Measurements from ENCODE around the gene SIDT2.
"Not testable (repeated sequence)": the region's sequence is repeated elsewhere in the genome, so short reads cannot be mapped to it uniquely, and the experiment has no call there.

The SIDT2 gene

GRCh38 chr11:117205211-117205818 lies 26.8 kb downstream of the SIDT2 start:
- DNase-seq, result no peak

DNA sequence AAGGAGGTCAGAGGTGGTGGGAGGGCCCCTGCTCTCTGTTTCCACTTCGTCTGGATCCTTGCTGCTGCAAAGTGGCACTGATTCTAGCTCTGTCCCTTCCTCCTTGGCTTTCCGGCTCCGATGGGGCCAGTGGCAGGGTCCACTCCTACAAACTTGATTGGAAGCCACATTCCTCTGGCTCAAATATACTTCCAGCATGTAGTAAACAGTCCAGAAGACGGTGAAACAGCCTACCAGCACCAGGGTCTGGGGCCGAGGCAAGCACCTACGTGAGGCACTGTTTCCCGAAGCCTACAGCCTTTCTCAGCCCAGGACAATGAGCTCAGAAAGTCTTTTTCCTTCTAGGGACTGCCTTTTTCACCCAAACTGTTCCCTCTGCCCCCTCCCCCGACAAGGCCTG lies 27.6 kb downstream of the SIDT2 start:
- not testable (repeated sequence) for DNase-seq

DNA sequence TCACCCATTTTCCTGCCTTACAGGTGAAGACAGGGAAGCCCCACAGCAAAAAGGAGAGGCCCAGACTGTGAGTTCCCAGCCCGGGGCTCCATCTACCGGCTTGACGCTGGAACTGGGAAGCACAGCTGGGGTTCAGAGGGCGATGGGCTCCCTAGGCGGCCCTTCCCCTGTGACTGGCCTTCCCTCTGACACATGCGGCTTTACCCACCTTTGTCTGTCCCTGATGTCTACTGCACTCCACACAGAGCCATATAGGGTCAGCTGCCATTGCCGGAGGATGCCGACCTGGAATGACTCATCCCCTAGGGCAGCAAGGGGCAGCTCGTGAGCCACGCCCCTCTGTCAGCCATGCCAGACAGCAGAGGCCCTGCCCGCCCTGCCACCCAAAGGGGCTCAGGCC lies 28.3 kb downstream of the SIDT2 start:
- not testable (repeated sequence) for DNase-seq

DNA sequence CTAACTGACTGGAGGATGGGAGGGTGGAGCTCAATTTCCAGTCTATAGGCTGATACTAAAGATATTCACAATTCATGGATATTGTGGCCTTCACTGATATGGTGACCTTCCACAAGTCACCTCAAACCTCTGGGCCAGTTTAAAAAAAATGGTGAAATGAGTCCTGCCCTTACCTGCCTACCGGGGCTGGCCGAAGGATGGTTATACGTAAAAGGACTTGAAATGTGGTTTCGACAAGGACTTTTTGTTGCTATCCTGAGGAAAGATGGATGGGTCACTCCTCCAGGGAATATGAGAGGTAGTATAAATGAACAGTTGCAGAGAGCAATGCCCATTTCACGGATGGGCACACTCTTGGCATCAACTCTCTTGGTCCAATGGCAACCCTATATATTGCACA lies 28.9 kb downstream of the SIDT2 start:
- DNase-seq, result not testable (repeated sequence)

GRCh38 chr11:117208710-117209109 lies 30.2 kb downstream of the SIDT2 start:
- not testable (repeated sequence) for DNase-seq

GRCh38 chr11:117209351-117210125 lies 31.0 kb downstream of the SIDT2 start:
- not testable (repeated sequence) for DNase-seq

DNA sequence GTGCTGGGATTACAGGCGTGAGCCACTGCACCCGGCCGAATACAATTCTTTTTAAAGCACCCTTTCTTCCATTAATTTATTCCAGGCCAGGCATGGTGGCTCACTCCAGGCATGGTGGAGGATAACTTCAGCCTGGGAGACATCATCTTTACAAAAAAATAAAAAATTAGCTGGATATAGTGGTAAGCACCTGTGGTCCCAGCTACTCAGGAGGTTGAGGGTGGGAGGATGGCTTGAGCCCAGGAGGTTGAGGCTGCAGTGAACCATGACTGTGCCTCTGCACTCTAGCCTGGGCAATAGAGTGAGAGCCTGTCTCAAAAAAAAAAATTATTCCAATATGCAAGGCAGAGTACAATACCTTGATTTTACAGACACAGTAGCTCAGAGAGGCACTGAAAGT lies 32.1 kb downstream of the SIDT2 start:
- DNase-seq, result no peak

GRCh38 chr11:117212697-117213355 lies 34.3 kb downstream of the SIDT2 start:
- no peak for DNase-seq

GRCh38 chr11:117214404-117215110 lies 36.0 kb downstream of the SIDT2 start:
- no peak for DNase-seq

DNA sequence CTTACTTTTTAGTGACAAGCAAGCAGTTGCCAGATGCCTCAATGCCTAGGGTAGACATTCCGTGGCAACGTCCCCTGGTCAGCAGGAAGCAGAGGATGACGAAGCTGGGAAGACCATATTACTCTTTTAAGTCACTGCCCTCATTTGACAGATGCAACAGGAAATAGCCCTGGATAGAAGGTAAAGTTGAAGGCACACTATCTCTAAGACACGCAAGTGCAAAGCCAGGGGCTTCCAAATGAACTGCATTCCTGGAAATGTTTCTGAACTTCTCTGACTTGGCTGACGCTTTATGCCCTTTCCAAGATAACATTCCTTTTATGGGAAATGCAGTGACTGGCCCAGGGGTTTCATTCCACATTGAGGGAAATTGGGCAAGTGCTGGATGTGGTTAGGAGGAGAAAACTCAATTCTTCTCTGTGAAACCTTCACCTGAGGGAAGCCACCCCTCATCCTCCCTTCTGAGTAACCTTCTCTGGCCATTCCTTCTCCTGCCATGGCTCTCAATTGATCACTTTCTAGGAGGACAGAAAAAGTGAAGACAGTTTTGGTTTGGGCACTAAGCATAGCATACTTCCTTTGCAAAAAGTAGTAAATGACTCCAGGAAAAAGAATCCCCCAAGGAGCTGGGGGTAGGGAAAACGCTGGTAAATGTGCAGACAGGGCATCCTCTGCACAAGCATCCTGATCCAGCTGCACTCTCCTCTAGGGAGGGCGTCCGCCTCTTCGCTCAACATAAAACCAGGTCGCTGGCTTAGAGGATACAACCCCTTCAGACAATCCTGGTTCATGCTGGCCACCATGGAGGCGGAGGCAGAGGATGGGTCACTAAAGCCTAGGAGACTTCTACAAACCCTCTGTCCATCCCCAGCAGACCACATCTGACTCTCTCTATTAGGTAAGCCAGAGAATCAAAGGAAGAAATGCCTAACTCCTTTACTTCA lies 38.9 kb downstream of the SIDT2 start:
- DNase-seq, result no peak

GRCh38 chr11:117218133-117218915 lies 39.8 kb downstream of the SIDT2 start:
- DNase-seq, result no peak

- no peak for DNase-seq
Measured at GRCh38 chr11:117219001-117219400, 40.5 kb downstream of the SIDT2 start.

GRCh38 chr11:117219455-117219854 lies 40.9 kb downstream of the SIDT2 start:
- DNase-seq, result no peak

DNA sequence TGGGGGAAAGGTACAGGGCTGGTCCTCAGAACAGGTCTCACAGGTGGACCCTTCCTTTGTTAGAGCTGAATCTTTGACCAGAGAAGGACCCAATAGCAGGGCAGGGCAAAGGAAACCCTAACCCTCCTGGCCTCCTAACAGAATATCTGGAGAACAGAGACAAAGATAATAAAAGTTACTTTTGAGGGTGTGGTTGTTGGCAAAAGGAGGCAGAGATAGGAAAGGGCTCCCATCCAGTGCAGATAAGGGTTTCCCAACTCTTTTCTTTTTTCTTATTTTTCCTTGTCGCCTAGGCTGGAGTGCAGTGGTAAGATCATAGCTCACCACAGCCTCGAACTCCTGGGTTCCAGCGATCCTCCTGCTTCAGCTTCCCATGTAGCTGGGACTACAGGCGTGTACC lies 41.5 kb downstream of the SIDT2 start:
- DNase-seq, result no peak

- no peak for DNase-seq
Measured at GRCh38 chr11:117220568-117220967, 42.0 kb downstream of the SIDT2 start.

DNA sequence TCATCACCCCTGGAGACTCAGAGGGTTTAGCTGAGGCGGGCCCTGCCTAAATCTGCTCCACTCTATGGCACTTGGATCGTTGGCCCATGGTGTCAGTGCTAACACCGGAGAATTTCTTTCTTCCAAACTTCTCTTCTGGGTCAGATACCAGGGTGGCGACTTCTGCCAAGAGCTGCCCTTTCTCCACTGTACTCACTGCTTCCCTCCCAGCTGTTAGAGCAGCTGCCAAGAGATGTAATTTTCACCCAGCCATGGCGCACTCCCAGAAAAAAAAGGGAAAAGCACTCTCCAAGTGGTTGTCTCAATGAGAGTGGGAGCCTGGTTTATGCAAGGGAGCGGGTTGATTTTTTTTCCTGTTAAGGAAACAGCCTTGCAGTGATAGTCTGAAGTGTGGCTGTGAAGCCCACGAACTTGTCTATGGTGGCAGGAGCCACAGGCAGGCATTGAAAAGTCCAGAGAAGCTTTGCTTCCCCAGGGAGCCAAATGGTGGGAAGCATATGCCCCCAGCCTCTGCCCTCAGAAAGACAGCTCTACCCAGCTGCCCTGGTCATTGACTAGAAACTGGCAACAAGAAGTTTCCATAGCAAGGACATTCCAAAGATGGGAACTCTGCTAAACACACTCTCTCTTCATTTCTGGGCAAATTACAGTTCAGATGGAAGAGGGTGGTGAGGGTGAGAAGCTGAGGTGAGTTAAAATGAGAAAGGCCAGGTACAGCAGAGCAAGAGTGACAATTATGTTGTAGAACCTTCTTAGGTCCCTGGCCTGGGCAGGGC lies 42.6 kb downstream of the SIDT2 start:
- DNase-seq, result no peak

DNA sequence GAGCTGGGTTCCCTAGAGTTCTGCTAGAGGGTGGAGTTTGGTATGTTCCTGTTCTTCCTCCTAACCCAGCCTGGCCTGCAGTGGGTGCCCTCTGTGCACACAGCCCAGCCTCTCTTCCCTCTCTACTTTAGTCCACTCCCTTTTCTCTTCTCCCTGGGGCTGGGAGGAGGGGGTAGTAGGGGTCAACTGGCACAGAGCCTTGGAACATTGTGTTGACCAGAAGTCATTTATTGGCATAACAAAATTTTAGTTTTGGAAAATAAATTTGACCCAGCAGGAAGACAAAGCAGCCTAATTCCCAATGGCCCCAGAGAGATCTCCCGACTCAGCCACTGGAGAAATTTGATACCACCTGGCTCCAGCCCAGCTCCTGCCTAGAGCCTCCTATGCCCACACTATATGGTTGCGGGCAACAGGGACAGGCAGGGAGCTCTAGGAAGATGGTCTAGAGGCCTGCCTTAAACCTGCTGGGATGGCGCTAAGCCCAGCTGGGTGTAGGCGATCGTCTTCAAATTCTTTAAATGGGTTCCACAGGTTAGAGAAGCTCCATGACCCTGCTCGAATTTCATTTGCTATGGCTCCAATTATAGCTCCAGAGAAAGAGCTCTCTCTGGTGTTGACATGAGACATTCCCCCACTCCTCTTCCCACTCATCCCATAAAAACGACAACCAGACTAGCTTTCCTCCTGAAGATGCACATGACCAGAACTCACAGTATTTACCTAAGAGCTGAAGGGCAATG lies 43.4 kb downstream of the SIDT2 start:
- no peak for DNase-seq

DNA sequence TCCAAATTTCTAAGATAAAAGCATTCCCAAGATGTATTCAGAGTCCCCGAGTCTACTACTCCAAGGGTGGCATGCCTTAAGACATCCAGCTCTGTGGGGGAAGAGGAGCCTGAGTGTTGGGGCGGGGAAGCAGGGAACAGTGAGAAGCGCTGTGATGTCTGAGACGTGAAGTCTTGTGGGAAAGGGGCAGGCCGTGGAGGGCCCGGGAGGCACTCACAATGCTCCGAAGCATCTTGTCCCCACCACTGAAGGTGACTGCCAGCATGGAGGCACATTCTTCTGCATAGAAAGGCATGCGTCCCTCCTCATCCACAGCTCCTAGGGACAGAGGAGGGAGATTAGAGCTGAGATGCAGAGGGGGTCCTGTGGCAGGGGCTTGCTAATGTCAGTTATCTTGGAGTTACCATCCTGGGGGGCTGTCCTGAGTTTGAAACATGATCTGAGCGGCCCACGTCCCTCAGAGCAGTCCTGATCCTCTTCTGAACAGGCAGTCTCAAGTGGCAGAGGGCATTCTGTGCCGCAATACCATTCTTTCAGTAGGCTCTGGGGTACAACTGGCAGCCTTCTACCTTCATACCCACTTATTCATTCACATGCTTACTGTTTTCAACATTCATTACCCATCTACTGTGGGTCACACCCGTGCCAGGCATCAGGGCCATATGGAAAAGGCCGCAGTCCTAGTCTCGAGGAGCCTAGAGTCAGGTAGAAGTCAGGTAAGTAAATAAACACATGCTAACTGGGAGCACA lies 44.6 kb downstream of the SIDT2 start:
- no peak for DNase-seq
